Esophagus (tissue), 2 donors: ENCODE data around the gene USP5. TPM values are rescaled to one million over a fixed set of nuclear protein-coding genes. Genes with fewer than 3 reads are reported as not detected.

Source experiments
- H3K27ac ChIP-seq, 2 donors: one replicate each; pipeline ENCODE4 v1.5.1; 2013; ENCODE audit warnings: low read depth in 2 of 2, mild to moderate bottlenecking in 2 of 2, inconsistent platforms in 1 of 2, low read length in 1 of 2, moderate library complexity in 1 of 2
- H3K27me3 ChIP-seq, 2 donors: one replicate each; pipeline ENCODE4 v1.6.1; 2013; ENCODE audit warnings: low read length in 2 of 2, control low read depth in 1 of 2, mild to moderate bottlenecking in 1 of 2; ENCODE audit not compliant: insufficient read depth in 2 of 2, control insufficient read depth in 1 of 2
- H3K36me3 ChIP-seq, 2 donors: one replicate each; pipeline ENCODE4 v1.6.1; 2013; ENCODE audit warnings: low read length in 1 of 2; ENCODE audit not compliant: control insufficient read depth in 2 of 2, insufficient read depth in 2 of 2
- H3K4me1 ChIP-seq, 2 donors: one replicate each; pipeline ENCODE4 v1.6.1; 2013; ENCODE audit warnings: low read length in 1 of 2; ENCODE audit not compliant: control insufficient read depth in 2 of 2, insufficient read depth in 2 of 2
- H3K4me3 ChIP-seq, 2 donors: one replicate each; pipeline ENCODE4 v1.5.1; 2013; ENCODE audit warnings: low read length in 2 of 2, mild to moderate bottlenecking in 2 of 2, low read depth in 1 of 2, moderate library complexity in 1 of 2
- H3K9me3 ChIP-seq, 2 donors: one replicate each; pipeline ENCODE4 v1.6.1; 2013; ENCODE audit warnings: mild to moderate bottlenecking in 2 of 2, low read depth in 1 of 2, low read length in 1 of 2, moderate library complexity in 1 of 2; ENCODE audit not compliant: control insufficient read depth in 2 of 2, insufficient read depth in 1 of 2
- WGBS, 2 donors: extraction: QIAGEN DNeasy Blood & Tissue Kit; methylation state at CpG; one replicate each; pipeline ENCODE4 v1.1.7; 2013; 5-methylcytosine and 5-hydroxymethylcytosine counted together
- polyA plus RNA-seq, 2 donors: library from polyadenylated mRNA; stranded (reverse); fragments of 200-250 nt; gene quantifications; one replicate each; pipeline ENCODE4 v1.2.3, GENCODE V29; 2013
- donor health status: healthy with polysubstance abuse.
- donor health status: Bipolar disorder and iron deficiency.

USP5 gene, protein sequence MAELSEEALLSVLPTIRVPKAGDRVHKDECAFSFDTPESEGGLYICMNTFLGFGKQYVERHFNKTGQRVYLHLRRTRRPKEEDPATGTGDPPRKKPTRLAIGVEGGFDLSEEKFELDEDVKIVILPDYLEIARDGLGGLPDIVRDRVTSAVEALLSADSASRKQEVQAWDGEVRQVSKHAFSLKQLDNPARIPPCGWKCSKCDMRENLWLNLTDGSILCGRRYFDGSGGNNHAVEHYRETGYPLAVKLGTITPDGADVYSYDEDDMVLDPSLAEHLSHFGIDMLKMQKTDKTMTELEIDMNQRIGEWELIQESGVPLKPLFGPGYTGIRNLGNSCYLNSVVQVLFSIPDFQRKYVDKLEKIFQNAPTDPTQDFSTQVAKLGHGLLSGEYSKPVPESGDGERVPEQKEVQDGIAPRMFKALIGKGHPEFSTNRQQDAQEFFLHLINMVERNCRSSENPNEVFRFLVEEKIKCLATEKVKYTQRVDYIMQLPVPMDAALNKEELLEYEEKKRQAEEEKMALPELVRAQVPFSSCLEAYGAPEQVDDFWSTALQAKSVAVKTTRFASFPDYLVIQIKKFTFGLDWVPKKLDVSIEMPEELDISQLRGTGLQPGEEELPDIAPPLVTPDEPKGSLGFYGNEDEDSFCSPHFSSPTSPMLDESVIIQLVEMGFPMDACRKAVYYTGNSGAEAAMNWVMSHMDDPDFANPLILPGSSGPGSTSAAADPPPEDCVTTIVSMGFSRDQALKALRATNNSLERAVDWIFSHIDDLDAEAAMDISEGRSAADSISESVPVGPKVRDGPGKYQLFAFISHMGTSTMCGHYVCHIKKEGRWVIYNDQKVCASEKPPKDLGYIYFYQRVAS
- polyA plus RNA-seq = 10 to 100 TPM; 21.4 to 40.7 TPM

DNA sequence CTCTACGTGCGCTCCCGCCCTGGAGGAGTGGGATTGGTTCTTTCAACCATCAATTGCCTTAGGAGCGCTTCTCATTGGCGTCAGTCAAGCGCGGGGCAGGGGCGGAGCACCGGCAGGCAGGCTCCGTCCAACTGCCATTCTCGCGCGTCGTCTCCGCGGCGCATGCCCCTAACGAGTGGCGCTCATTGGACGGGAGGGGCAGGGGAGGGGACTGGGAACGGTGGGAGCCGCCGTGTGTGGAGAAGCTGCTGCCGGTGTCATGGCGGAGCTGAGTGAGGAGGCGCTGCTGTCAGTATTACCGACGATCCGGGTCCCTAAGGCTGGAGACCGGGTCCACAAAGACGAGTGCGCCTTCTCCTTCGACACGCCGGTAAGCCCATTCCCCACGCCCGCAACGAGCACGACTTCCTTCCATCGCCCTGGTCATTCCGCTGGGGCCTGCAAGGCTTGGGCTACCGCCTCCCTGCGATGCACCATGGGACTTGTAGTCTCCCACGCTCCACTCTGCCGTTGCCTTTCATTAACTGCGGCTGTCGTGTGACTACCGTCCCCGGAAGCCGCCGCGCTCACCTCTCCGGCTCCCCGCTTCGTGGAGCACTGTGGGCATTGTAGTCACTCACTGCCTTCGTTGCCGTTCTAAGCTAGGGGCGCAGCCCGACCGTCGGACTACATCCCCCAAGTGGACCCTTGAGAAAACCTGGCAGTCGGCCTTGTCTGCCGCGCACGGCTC, at the start of gene USP5:
TSS of gene USP5 (plus strand) at position 230 of the 730 bp plus-strand sequence. CDS start at position 260, 30 bp downstream.
- Histone ChIP-seq H3K4me1 (peaks cover 4 to 9% of the 10 kb centered on the region in 2 donors), H3K27ac (peak within 1 kb of the TSS; percentile 94 to 99), H3K9me3 (no peaks in the 10 kb centered on the region), H3K27me3 (no peaks in the 10 kb centered on the region), H3K4me3 (peak within 1 kb of the TSS; percentile 70 to 82), H3K36me3 (peaks cover 0 to 8% of the 10 kb centered on the region in 2 donors)
- WGBS, 2 donors = 0% methylated on average over 62 to 65 of the region's 65 CpGs

DNA sequence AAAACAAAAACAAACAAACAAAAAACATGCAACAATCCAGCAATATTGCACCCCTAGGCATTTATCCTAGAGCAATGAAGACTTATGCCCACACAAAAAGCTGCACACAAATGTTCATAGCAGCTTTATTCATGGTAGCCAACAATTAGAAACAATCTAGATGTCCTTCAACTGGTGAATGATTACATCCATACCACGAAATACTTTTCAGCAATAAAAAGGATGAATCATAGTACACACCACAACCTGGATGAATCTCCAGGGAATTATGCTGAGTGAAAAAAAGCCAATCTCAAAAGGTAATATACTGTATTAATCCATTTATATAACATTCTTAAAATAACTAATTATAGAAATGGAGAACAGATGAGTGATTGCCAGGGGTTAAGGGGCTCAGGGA, 44.8 kb upstream of the USP5 start:
- H3K9me3 ChIP-seq = no peaks in the 10 kb centered on the region
- 41 to 46% methylated on average over 1 of the region's 1 CpG for WGBS, 2 donors
- no peaks in the 10 kb centered on the region for H3K4me1 ChIP-seq
- H3K27me3 ChIP-seq = no peaks in the 10 kb centered on the region
- no peaks in the 10 kb centered on the region for H3K36me3 ChIP-seq
- H3K27ac ChIP-seq = no peak overlapping the region
- H3K4me3 ChIP-seq = no peak overlapping the region

DNA sequence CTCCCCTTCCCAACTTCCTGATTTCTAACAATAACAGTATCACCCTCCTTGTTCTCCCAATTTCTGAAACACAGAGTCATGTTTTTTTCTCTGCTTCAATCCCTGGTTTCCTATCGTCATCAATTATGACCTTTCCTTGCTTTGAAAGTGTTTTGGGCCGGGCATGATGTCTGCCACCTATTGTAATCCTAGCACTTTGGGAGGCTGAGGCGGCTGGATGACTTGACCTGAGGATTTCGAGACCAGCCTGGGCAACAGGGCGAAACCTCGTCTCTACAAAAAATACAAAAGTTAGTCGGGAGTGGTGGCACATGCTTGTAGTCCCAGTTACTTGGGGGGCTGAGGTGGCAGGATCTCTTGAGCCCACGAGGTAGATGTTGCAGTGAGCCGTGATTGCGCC, 42.9 kb upstream of the USP5 start:
- H3K27me3 ChIP-seq = no peaks in the 10 kb centered on the region
- WGBS, 2 donors = 79 to 81% methylated on average over 10 of the region's 10 CpGs
- no peak overlapping the region for H3K4me3 ChIP-seq
- H3K27ac ChIP-seq = no peak overlapping the region
- no peaks in the 10 kb centered on the region for H3K9me3 ChIP-seq
- no peaks in the 10 kb centered on the region for H3K36me3 ChIP-seq
- no peaks in the 10 kb centered on the region for H3K4me1 ChIP-seq

DNA sequence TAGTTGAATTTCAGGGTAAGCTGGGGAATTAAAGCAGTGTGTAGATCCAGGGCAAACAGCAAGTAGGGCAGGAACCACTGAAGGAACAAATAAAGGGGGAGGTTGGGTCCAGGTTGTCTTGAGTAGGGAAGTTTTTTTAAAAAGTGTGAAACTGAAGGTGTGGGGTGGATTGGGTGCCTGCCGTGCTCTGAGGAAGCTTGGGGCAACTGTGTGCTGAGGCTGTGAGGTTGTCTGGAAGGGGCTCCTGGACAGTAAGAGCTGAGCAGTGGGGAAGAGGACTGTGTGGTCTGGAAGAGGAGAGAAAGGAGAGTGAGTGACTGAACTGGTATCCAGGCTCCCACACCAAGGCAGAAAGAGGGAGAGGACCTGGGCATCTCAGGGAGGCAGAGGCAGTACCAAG, 41.2 kb upstream of the USP5 start:
- Histone ChIP-seq H3K4me1 (no peaks in the 10 kb centered on the region), H3K4me3 (no peak overlapping the region), H3K27me3 (no peaks in the 10 kb centered on the region), H3K36me3 (no peaks in the 10 kb centered on the region), H3K9me3 (no peaks in the 10 kb centered on the region), H3K27ac (no peak overlapping the region)
- WGBS, 2 donors = 84 to 85% methylated on average over 1 of the region's 1 CpG

DNA sequence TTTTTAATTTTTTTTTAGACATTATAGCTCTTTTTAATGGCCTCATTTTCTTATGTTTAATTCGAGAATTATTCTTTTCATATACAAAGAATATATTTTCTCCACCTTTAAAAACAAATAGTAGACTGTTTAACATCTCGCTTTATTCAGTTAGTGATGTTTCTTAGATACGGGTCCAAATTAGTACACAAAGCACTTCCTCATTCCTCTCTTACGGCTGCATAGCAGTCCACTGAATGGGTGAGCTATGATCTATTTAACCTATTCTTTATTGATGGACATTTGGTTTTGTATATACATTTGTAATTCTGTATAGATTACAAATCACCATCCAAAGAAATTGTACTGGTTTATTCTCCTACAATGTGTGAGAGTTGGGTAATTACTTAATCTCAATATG, 38.6 kb upstream of the USP5 start:
- Histone ChIP-seq H3K4me3 (no peak overlapping the region), H3K4me1 (no peaks in the 10 kb centered on the region), H3K9me3 (peaks cover 0 to 4% of the 10 kb centered on the region in 2 donors), H3K36me3 (no peaks in the 10 kb centered on the region), H3K27me3 (no peaks in the 10 kb centered on the region), H3K27ac (no peak overlapping the region)
- 39 to 44% methylated on average over 4 of the region's 4 CpGs for WGBS, 2 donors

DNA sequence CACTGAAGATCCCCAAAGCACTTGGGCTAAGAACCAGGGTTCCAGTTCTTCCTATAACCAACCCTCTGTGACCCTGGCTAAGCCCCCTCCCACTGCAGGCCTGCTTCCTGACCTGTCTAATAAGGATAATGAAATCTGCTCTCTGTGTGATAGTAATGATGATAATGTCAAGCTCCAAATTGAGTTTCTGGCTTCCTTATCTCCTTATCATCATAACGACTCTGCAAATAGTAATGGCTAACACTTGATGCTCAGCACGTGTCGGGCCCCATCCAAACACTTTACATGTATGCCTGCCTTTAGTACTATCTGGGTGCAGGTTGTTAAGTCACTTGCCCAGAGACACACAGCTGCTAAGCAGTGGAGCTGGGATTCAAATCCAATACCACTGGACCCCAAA, 35.4 kb upstream of the USP5 start:
- Histone ChIP-seq H3K36me3 (no peaks in the 10 kb centered on the region), H3K27ac (no peak overlapping the region), H3K9me3 (peaks cover 0 to 4% of the 10 kb centered on the region in 2 donors), H3K27me3 (no peaks in the 10 kb centered on the region), H3K4me3 (no peak overlapping the region), H3K4me1 (peaks cover 0 to under 1% of the 10 kb centered on the region in 2 donors)
- WGBS, 2 donors = 63 to 79% methylated on average over 3 of the region's 3 CpGs

DNA sequence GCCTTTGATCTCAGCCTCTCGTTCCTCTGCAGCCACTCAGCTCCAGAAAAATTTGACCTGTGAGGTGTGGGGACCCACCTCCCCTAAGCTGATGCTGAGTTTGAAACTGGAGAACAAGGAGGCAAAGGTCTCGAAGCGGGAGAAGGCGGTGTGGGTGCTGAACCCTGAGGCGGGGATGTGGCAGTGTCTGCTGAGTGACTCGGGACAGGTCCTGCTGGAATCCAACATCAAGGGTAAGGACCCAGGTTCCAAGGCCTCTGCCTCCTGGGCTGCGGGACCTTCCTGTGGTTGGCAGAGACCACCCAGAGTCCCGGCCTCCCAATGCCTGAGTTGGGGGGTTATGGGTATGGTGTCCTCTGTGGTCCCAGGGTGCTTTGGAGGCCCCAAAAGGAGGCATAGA, 34.9 kb upstream of the USP5 start:
- WGBS, 2 donors = 77 to 87% methylated on average over 8 of the region's 8 CpGs
- no peaks in the 10 kb centered on the region for H3K36me3 ChIP-seq
- peaks cover 0 to 4% of the 10 kb centered on the region in 2 donors for H3K9me3 ChIP-seq
- no peak overlapping the region for H3K4me3 ChIP-seq
- no peaks in the 10 kb centered on the region for H3K27me3 ChIP-seq
- H3K27ac ChIP-seq = no peak overlapping the region
- H3K4me1 ChIP-seq = peaks cover 0 to 3% of the 10 kb centered on the region in 2 donors

DNA sequence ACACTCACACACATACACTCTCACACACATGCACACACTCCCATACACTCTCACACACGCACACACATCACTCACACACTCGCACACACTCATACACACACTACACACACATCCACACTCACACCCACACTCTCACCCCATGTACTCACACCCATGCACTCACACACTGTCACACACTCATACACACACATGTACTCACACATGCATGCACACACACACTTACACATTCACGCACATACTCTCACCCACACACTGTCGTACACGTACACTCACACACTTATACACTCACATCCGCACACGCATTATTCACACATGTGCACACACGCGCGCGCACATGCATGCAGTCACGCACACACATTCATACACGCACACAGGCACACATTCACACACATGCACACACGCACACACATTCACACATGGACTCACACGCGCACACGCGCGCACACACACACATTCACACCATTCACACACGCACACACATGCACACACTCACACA, 34.2 kb upstream of the USP5 start:
- Histone ChIP-seq H3K36me3 (no peaks in the 10 kb centered on the region), H3K27ac (no peak overlapping the region), H3K9me3 (peaks cover 0 to 4% of the 10 kb centered on the region in 2 donors), H3K4me1 (peaks cover 0 to 4% of the 10 kb centered on the region in 2 donors), H3K4me3 (no peak overlapping the region), H3K27me3 (peaks cover 0 to 3% of the 10 kb centered on the region in 2 donors)
- WGBS, 2 donors = 83 to 89% methylated on average over 20 of the region's 20 CpGs

DNA sequence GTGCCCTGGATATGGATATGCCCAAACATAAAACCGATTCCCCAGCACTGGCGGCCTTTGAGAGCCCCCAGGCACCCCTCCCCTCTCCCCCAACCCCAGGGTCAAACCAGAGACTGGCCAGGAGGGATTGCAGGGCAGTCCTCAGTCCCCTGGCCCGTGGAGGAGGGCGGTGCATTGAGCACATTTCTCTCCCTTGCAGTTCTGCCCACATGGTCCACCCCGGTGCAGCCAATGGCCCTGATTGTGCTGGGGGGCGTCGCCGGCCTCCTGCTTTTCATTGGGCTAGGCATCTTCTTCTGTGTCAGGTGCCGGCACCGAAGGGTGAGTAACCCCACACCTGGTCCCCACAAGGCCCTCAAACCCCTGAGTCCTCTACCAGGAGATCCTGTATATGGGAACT, 33.7 kb upstream of the USP5 start:
- no peak overlapping the region for H3K27ac ChIP-seq
- WGBS, 2 donors = 74 to 81% methylated on average over 10 of the region's 10 CpGs

More for the DNA sequence above, 33.7 kb upstream of the USP5 start:
- Histone ChIP-seq H3K36me3 (no peaks in the 10 kb centered on the region), H3K4me3 (no peak overlapping the region), H3K27me3 (peaks cover 0 to 8% of the 10 kb centered on the region in 2 donors), H3K9me3 (peaks cover 0 to 4% of the 10 kb centered on the region in 2 donors), H3K4me1 (peaks cover 0 to 4% of the 10 kb centered on the region in 2 donors)
